ENCODE results near the gene PGK2. TPM values are rescaled to one million over a fixed set of nuclear protein-coding genes. Genes with fewer than 3 reads are reported as not detected.

PGK2 gene
- total RNA-seq, 1 donor from 2014 or later, result not detected

Other genes with a start within 250 kb of the PGK2 start
- 3.7 and 6.5 TPM in 2 replicates for gene C6orf141, start 236.6 kb downstream of the PGK2 start, total RNA-seq
- gene RHAG, start 150.4 kb downstream of the PGK2 start, total RNA-seq, result not detected in 2 replicates
- not detected in 2 replicates for gene CRISP2, start 73.7 kb downstream of the PGK2 start, total RNA-seq
- not detected in 2 replicates for gene CRISP3, start 42.9 kb downstream of the PGK2 start, total RNA-seq
- gene CRISP1, start 79.2 kb upstream of the PGK2 start, total RNA-seq, result not detected in 2 replicates
- not detected in 2 replicates for gene DEFB114, start 176.9 kb upstream of the PGK2 start, total RNA-seq
- not detected in 2 replicates for gene DEFB113, start 182.3 kb upstream of the PGK2 start, total RNA-seq
- gene DEFB110, start 234.7 kb upstream of the PGK2 start, total RNA-seq, result not detected in 2 replicates